Uterus (tissue), 4 donors: ENCODE data around the gene RNF113A. TPM values are rescaled to one million over a fixed set of nuclear protein-coding genes. Genes with fewer than 3 reads are reported as not detected.

Experiments used
- DNase-seq, 2 donors: peaks; one replicate each; pipeline ENCODE4 v3.0.0-alpha.2; 2019 to 2020
- H3K27ac ChIP-seq, 2 donors: fragments of 200-600 bp; sonication (generic); 1 replicate in 1 of 2; 2 replicates in 1 of 2; pipeline ENCODE4 v1.5.1; 2016 to 2018
- H3K27me3 ChIP-seq, 2 donors: fragments of 200-600 bp; sonication (generic); one replicate each; pipeline ENCODE4 v1.5.1; 2018 to 2019; ENCODE audit warnings: control low read depth in 1 of 2
- H3K36me3 ChIP-seq, 2 donors: fragments of 200-600 bp; sonication (generic); one replicate each; pipeline ENCODE4 v1.5.1; 2019; ENCODE audit warnings: control low read depth in 1 of 2
- H3K4me1 ChIP-seq, 2 donors: fragments of 200-600 bp; sonication (generic); one replicate each; pipeline ENCODE4 v1.5.1; 2018 to 2019; ENCODE audit warnings: control low read depth in 1 of 2
- H3K4me3 ChIP-seq, 2 donors: fragments of 200-600 bp; sonication (generic); 1 replicate in 1 of 2; 2 replicates in 1 of 2; pipeline ENCODE4 v1.5.1; 2018 to 2019; ENCODE audit warnings: mild to moderate bottlenecking in 1 of 2
- H3K9me3 ChIP-seq, 2 donors: fragments of 200-600 bp; sonication (generic); one replicate each; pipeline ENCODE4 v1.5.1; 2019; ENCODE audit warnings: control low read depth in 1 of 2
- POLR2A ChIP-seq, 2 donors: fragments of 450-650 bp; IDR thresholded peaks; one replicate each; pipeline ENCODE4 v1.6.1; 2016; ENCODE audit warnings: antibody characterized with exemption in 2 of 2, mild to moderate bottlenecking in 1 of 2, moderate library complexity in 1 of 2
- intact Hi-C: fragments of 100-400 bp; cut with DNase I; formaldehyde crosslinking; loops from one replicate; pipeline ENCODE4 v1.15.1; 2023; ENCODE audit warnings: low total_unique reads
- total RNA-seq, 4 donors: library from RNA; depleted of rRNA in 3 of 4; stranded (reverse); fragments of >200 nt in 3 of 4; gene quantifications; one replicate each; pipeline versions ENCODE4 v1.1.0 to v1.2.4, GENCODE V29; 2014 to 2023
- TF ChIP-seq, protein P1 (sequence below), 4 experiments: fragments of 200-600 bp in 2 of 4; fragments of 450-650 bp in 2 of 4; sonication (generic) in 2 of 4; IDR thresholded peaks; one replicate each; pipeline ENCODE4 v1.5.1; 2016 to 2019; ENCODE audit warnings: antibody characterized with exemption in 4 of 4, mild to moderate bottlenecking in 2 of 4, moderate library complexity in 1 of 4
- donor health status: DM: yes; HTN: yes; CAD: no.

RNF113A gene
- total RNA-seq, 4 donors from 2014 or later = 6.2 to 15.1 (median 9.8) TPM

GRCh38 chrX:119885554-119886428 lies 14.3 kb upstream of the RNF113A start:
- no peaks in the 10 kb centered on the region for H3K36me3 ChIP-seq
- no peak overlapping the region for H3K27ac ChIP-seq
- no peak overlapping the region for H3K4me3 ChIP-seq
- no peak for DNase-seq
- intact Hi-C loops = no loop called here
- no peaks in the 10 kb centered on the region for H3K27me3 ChIP-seq
- no peaks in the 10 kb centered on the region for H3K4me1 ChIP-seq
- no peaks in the 10 kb centered on the region for H3K9me3 ChIP-seq
- TF ChIP-seq, protein P1, sequence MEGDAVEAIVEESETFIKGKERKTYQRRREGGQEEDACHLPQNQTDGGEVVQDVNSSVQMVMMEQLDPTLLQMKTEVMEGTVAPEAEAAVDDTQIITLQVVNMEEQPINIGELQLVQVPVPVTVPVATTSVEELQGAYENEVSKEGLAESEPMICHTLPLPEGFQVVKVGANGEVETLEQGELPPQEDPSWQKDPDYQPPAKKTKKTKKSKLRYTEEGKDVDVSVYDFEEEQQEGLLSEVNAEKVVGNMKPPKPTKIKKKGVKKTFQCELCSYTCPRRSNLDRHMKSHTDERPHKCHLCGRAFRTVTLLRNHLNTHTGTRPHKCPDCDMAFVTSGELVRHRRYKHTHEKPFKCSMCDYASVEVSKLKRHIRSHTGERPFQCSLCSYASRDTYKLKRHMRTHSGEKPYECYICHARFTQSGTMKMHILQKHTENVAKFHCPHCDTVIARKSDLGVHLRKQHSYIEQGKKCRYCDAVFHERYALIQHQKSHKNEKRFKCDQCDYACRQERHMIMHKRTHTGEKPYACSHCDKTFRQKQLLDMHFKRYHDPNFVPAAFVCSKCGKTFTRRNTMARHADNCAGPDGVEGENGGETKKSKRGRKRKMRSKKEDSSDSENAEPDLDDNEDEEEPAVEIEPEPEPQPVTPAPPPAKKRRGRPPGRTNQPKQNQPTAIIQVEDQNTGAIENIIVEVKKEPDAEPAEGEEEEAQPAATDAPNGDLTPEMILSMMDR (IDR thresholded peaks at IDR 0.05) = no peak
- no peak for TF ChIP-seq POLR2A (IDR thresholded peaks at IDR 0.05)

DNA sequence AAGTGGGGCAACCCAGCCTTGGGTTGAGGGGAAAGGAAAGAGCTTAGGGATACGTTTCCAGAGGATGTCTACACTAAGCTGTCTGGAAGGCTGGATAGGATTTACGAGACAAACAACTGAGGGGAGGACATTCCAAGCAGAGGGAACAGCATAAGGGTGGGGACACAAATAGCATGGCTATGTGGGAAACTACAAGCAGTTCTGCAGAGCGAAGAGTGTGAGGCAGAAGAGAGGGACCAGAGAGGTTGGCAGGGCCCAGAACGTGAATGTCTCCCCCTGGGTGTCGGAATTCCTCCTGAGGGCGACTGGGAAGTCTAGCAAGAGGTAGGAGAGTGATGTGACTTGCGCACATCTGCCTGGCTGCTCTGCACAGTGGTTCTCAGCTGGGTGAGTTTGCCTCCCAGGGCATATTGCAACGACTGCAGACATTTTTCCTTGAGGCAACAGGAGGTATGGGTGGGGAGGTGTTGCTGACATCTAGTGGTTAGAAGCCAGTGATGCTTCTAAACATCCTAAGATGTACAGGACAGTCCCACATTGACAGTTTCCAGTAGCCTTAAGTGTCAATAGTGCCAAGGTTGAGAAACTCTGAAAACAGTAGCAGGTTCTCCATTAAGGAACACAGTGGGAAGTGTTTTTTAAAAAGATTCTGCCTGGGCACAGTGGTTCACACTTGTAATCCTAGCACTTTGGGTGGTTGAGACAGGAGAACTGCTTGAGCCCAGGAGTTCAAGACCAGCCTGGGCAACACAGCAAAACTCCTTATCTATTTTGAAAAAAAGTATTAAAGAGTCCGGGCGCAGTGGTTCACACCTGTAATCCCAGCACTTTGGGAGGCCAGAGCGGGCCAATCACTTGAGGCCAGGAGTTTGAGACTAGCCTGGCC lies 9.3 kb upstream of the RNF113A start:
- Histone ChIP-seq H3K4me3 (no peak overlapping the region), H3K27me3 (no peaks in the 10 kb centered on the region), H3K27ac (no peak overlapping the region), H3K9me3 (no peaks in the 10 kb centered on the region), H3K4me1 (no peaks in the 10 kb centered on the region), H3K36me3 (no peaks in the 10 kb centered on the region)
- intact Hi-C loops = no loop called here
- no peak for TF ChIP-seq POLR2A (IDR thresholded peaks at IDR 0.05)
- TF ChIP-seq, protein P1 (IDR thresholded peaks at IDR 0.05) = peak; percentile 27 to 51 (median 35)
- no peak for DNase-seq

- intact Hi-C loops = no loop called here
- Histone ChIP-seq H3K27me3 (no peaks in the 10 kb centered on the region), H3K9me3 (no peaks in the 10 kb centered on the region), H3K4me1 (no peaks in the 10 kb centered on the region), H3K36me3 (no peaks in the 10 kb centered on the region), H3K27ac (no peak overlapping the region), H3K4me3 (no peak overlapping the region)
- TF ChIP-seq, protein P1 (IDR thresholded peaks at IDR 0.05) = no peak
- no peak for TF ChIP-seq POLR2A (IDR thresholded peaks at IDR 0.05)
- no peak for DNase-seq
Measured at GRCh38 chrX:119880076-119880475, 8.5 kb upstream of the RNF113A start.

DNA sequence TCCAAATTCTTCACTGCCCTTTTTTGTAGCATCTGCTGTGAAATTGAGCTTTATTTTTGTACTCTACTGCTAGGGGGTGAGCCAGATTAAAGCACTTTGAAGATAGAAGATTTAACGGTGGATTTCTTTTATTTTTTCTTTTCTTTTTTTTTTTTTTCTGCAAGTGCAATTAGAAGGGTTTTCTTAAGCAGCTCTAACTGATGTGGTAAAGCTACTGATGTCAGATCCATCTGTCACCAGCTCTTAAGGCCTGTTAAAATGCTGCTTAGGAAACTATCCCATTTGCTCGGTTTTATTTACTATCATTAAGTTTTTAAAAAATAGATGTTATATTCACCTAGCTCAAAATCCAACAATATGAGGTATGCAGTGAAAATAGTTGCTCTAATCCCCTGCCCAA lies 7.2 kb upstream of the RNF113A start:
- DNase-seq = no peak
- Histone ChIP-seq H3K4me3 (no peak overlapping the region), H3K36me3 (no peaks in the 10 kb centered on the region), H3K27me3 (no peaks in the 10 kb centered on the region), H3K4me1 (no peaks in the 10 kb centered on the region), H3K9me3 (no peaks in the 10 kb centered on the region), H3K27ac (no peak overlapping the region)
- intact Hi-C loops = no loop called here
- no peak for TF ChIP-seq POLR2A (IDR thresholded peaks at IDR 0.05)
- TF ChIP-seq, protein P1 (IDR thresholded peaks at IDR 0.05) = no peak

GRCh38 chrX:119871245-119871598 lies 311 bp downstream of the RNF113A start:
- no peaks in the 10 kb centered on the region for H3K9me3 ChIP-seq
- TF ChIP-seq POLR2A (IDR thresholded peaks at IDR 0.05) = no peak
- TF ChIP-seq, protein P1 (IDR thresholded peaks at IDR 0.05) = no peak
- peak overlapping the region; percentile 90 to 91 for H3K27ac ChIP-seq
- H3K36me3 ChIP-seq = no peaks in the 10 kb centered on the region
- peak overlapping the region; percentile 63 for H3K4me3 ChIP-seq
- intact Hi-C loops = no loop called here
- no peak for DNase-seq
- no peaks in the 10 kb centered on the region for H3K27me3 ChIP-seq
- no peaks in the 10 kb centered on the region for H3K4me1 ChIP-seq
